Endothelial cell of umbilical vein (primary cell): ENCODE measurements around the gene KNCN. TPM values are rescaled to one million over a fixed set of nuclear protein-coding genes. Genes with fewer than 3 reads are reported as not detected.
A peak's percentile ranks its signal among the peaks of the same experiment; 100 is the strongest.

Experiments
- BruUV-seq: library from RNA; stranded (reverse); fragments of 400-500 nt; replicated peaks from 2 replicates; lab custom pipeline; 2021; lab: Mats Ljungman, UMichigan
- CTCF ChIA-PET: fragments of 300-600, 350-600 bp; sonication (Branson Sonifier 250); formaldehyde crosslinking; loops from one replicate; lab custom pipeline; 2021; ENCODE audit warnings: antibody characterized with exemption, inconsistent platforms; lab: Charles Lee
- POLR2A ChIA-PET: fragments of 300-600, 350-600 bp; sonication (Branson Sonifier 250); formaldehyde crosslinking; loops from one replicate; lab custom pipeline; 2021; ENCODE audit warnings: antibody characterized with exemption, inconsistent platforms; lab: Charles Lee
- DNase-seq: peaks from one replicate; pipeline ENCODE4 v3.0.0-alpha.2; 2011; ENCODE audit warnings: low read depth, low spot score
- FAIRE-seq: peaks from 2 replicates; lab custom pipeline; 2011; peaks lifted over from hg19 to GRCh38; lab: Jason Lieb, UNC
- H2AFZ ChIP-seq: 2 replicates; pipeline ENCODE4 v1.6.0; 2012; ENCODE audit warnings: low read depth, low read length, control low read depth, inconsistent platforms
- H3K27ac ChIP-seq: 2 replicates; pipeline ENCODE4 v1.5.1; 2011; ENCODE audit warnings: low read depth, mild to moderate bottlenecking, control low read depth, low read length, moderate library complexity; ENCODE audit not compliant: insufficient read depth
- H3K27me3 ChIP-seq, 2 experiments: 2 replicates each; pipeline versions ENCODE4 v1.6.0 to v1.6.1; 2011; ENCODE audit warnings: low read length in 2 of 2, mixed read lengths in 1 of 2; ENCODE audit not compliant: control insufficient read depth in 2 of 2, insufficient read depth in 2 of 2
- H3K36me3 ChIP-seq, 2 experiments: 2 replicates in 1 of 2; 3 replicates in 1 of 2; pipeline ENCODE4 v1.5.1; 2011; ENCODE audit warnings: low read length in 2 of 2, mild to moderate bottlenecking in 1 of 2, moderate library complexity in 1 of 2; ENCODE audit not compliant: control insufficient read depth in 2 of 2, insufficient read depth in 2 of 2; ENCODE audit errors: extremely low read depth in 1 of 2
- H3K4me1 ChIP-seq: 3 replicates; pipeline ENCODE4 v1.5.1; 2011; ENCODE audit warnings: mild to moderate bottlenecking, low read length; ENCODE audit not compliant: control insufficient read depth, insufficient read depth; ENCODE audit errors: extremely low read depth
- H3K4me2 ChIP-seq: 2 replicates; pipeline ENCODE4 v1.6.1; 2011; ENCODE audit warnings: low read length, control low read depth, mixed read lengths; ENCODE audit not compliant: insufficient read depth
- H3K4me3 ChIP-seq, 3 experiments: fragments of 200-600 bp in 1 of 3; sonication (generic), shearing (Covaris generic) in 1 of 3; replicated peaks in 1 of 3; 2 replicates each; pipeline ENCODE4 v1.5.1; 2011 to 2016; ENCODE audit warnings: control low read depth in 3 of 3, low read length in 3 of 3, mild to moderate bottlenecking in 2 of 3, inconsistent platforms in 1 of 3, low read depth in 1 of 3, moderate library complexity in 1 of 3; ENCODE audit not compliant: insufficient read depth in 1 of 3
- H3K79me2 ChIP-seq: 2 replicates; pipeline ENCODE4 v1.6.0; 2012; ENCODE audit warnings: low read length, inconsistent platforms; ENCODE audit not compliant: control insufficient read depth, insufficient read depth
- H3K9ac ChIP-seq: replicated peaks from 2 replicates; pipeline ENCODE3; 2011; ENCODE audit warnings: low read length, control low read depth; ENCODE audit not compliant: insufficient read depth; ENCODE audit errors: extremely low read depth
- H3K9me1 ChIP-seq: replicated peaks from 3 replicates; pipeline ENCODE4 v1.6.0; 2011; ENCODE audit warnings: mild to moderate bottlenecking, low read length; ENCODE audit not compliant: control insufficient read depth, insufficient read depth; ENCODE audit errors: extremely low read depth
- H3K9me3 ChIP-seq: replicated peaks from 2 replicates; pipeline ENCODE4 v1.5.1; 2012; ENCODE audit warnings: low read length, inconsistent platforms; ENCODE audit not compliant: control insufficient read depth, insufficient read depth
- H4K20me1 ChIP-seq: replicated peaks from 2 replicates; pipeline ENCODE3; 2011; ENCODE audit warnings: mild to moderate bottlenecking, low read length; ENCODE audit not compliant: control insufficient read depth, insufficient read depth; ENCODE audit errors: extremely low read depth
- EZH2 ChIP-seq: IDR thresholded peaks from 2 replicates; pipeline ENCODE4 v1.6.1; 2012; ENCODE audit warnings: borderline replicate concordance, low read depth, mild to moderate bottlenecking, moderate library complexity, low read length, inconsistent platforms; ENCODE audit not compliant: severe bottlenecking
- POLR2A ChIP-seq: IDR thresholded peaks from 2 replicates; pipeline ENCODE4 v1.6.1; 2012; ENCODE audit warnings: low read depth, mild to moderate bottlenecking, control low read depth, low read length
- dilution Hi-C: fragments of 300-500 bp; cut with MboI; formaldehyde crosslinking; loops from one replicate; pipeline ENCODE4 v1.15.0; 2019; ENCODE audit warnings: low sequenced_read_pairs; ENCODE audit not compliant: extremely low pct_ligation_motif_present
- intact Hi-C: fragments of 100-400 bp; cut with micrococcal nuclease; formaldehyde crosslinking; loops from one replicate; pipeline ENCODE4 v1.10.0; 2022
- polyA plus RNA-seq, 4 experiments: library from polyadenylated mRNA; depleted of rRNA in 3 of 4; stranded (reverse) in 3 of 4; unstranded in 1 of 4; fragments of >200 nt; gene quantifications; 2 replicates each; pipeline versions ENCODE4 v1.2.1 to v1.2.3, GENCODE V29; 2011 to 2012; ENCODE audit warnings: missing spikeins in 1 of 4
- total RNA-seq: library from RNA; stranded (reverse); gene quantifications from 2 replicates; pipeline ENCODE4 v1.2.3, GENCODE V29; 2021
- TF ChIP-seq, protein P1 (sequence below): IDR thresholded peaks from 2 replicates; pipeline ENCODE4 v1.6.1; 2011; ENCODE audit not compliant: insufficient read depth, insufficient read length

The KNCN gene
- total and polyA plus RNA-seq, 2 donors (not counting 3 experiments of a cell fraction or from before 2014, with no cell fraction given), result not detected

DNA sequence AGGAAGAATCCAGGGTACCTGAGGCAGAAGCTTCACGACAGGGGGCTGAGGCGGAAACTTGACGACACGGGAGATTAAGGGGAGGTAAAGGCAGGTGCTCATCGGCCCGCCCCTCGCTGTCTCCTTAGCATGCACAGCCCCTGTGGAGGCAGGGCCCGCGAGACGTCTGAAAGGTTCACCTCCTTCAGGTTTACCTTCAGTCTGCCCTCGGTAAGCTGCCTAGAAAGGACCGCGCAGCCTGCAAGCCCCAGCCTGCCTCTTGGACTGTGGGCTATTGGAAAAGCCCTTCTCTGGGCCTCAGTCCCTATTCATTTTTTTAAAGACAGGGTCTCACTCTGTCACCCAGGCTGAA is 28.5 kb downstream of the KNCN start:
- H2AFZ ChIP-seq, result no peak overlapping the region
- TF ChIP-seq, protein P1, sequence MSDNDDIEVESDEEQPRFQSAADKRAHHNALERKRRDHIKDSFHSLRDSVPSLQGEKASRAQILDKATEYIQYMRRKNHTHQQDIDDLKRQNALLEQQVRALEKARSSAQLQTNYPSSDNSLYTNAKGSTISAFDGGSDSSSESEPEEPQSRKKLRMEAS, result no peak
- TF ChIP-seq EZH2, result peak; percentile 17
- H3K36me3 ChIP-seq, result no peaks in the 10 kb centered on the region
- no TSS peak for BruUV-seq
- H3K27ac ChIP-seq, result no peak overlapping the region
- H3K79me2 ChIP-seq, result no peaks in the 10 kb centered on the region
- ChIA-PET POLR2A (no interaction called here), CTCF (interaction anchor here (1.2 to 3.2 kb wide), 7 partner anchors 10 to 116 kb away, joined by 3 to 16 read pairs (median 6); no protein-coding TSS in a partner anchor)
- no peak overlapping the region for H3K4me3 ChIP-seq
- H3K9me3 ChIP-seq, result no peaks in the 10 kb centered on the region
- H3K9ac ChIP-seq, result no peak overlapping the region
- dilution Hi-C loops, result no loop called here
- intact Hi-C loops, result no loop called here
- H3K9me1 ChIP-seq, result no peaks in the 10 kb centered on the region
- no peak for DNase-seq
- FAIRE-seq, result no peak
- H3K4me2 ChIP-seq, result no peak overlapping the region
- no peaks in the 10 kb centered on the region for H3K4me1 ChIP-seq
- no peaks in the 10 kb centered on the region for H4K20me1 ChIP-seq
- H3K27me3 ChIP-seq, result peaks cover 46 to 49% of the 10 kb centered on the region in 2 experiments

DNA sequence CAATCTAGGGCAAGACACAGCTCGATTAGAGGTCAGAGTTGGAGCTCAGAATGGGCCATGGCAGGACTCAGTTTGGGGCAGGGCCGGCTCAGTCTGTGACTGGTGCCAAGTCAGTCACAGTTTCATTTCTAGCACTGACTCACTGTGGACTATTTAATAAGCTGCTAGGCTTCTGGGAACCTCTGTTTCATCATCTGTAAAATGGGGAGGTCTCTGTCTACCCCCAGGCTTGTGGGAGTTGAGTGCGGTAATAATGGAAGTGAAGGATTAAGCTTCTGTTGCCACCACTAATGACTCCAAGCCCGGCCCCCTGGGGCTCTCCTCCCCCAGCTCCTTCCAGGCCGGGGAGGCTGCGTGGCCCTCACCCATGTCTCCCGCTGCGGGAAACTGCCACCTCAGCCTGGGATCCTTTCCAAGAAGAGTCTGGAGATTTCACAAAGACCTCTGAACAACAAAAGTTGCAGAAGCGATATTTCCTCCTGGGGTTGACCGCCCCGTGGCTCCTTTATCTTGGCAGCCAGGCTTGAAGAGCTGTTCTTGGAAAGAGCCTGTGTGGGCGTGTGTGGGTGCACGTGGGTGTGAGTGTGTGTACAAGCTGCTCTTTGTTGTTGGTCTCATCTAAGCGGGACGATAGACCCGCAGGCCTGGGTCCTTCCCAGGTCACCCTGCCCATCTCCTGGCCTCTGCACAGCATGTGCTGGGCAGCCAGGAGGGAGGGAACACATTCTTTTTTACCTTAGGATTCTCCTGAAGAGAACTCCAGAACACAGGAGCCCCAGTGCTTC is 29.1 kb downstream of the KNCN start:
- Histone ChIP-seq H3K9me3 (no peaks in the 10 kb centered on the region), H3K9ac (no peak overlapping the region), H4K20me1 (no peaks in the 10 kb centered on the region), H3K79me2 (no peaks in the 10 kb centered on the region), H3K4me1 (no peaks in the 10 kb centered on the region), H3K27me3 (peaks cover 45 to 46% of the 10 kb centered on the region in 2 experiments), H3K27ac (no peak overlapping the region), H3K36me3 (no peaks in the 10 kb centered on the region), H3K4me3 (no peak overlapping the region), H2AFZ (no peak overlapping the region), H3K9me1 (no peaks in the 10 kb centered on the region), H3K4me2 (no peak overlapping the region)
- CTCF ChIA-PET, result interaction anchor here (0.7 to 3.2 kb wide), 9 partner anchors 11 to 116 kb away, joined by 3 to 16 read pairs (median 4); no protein-coding TSS in a partner anchor
- BruUV-seq, result no TSS peak
- TF ChIP-seq EZH2 (peak; percentile 56), POLR2A (no peak)
- POLR2A ChIA-PET, result no interaction called here
- DNase-seq (no peak), FAIRE-seq (no peak)
- dilution Hi-C loops, result no loop called here
- intact Hi-C loops, result no loop called here
